ENCODE measurements around the gene TRAPPC4. TPM values are rescaled to one million over a fixed set of nuclear protein-coding genes. Genes with fewer than 3 reads are reported as not detected.
A peak's percentile ranks its signal among the peaks of the same experiment; 100 is the strongest.

The TRAPPC4 gene
- total RNA-seq, 2 donors from 2014 or later: 60.0 to 66.8 TPM

- no peak overlapping the region for H3K9ac ChIP-seq (ENCODE audit: extremely low read depth, low read length, poor library complexity, severe bottlenecking)
- Mint-ChIP-seq H3K4me3 (peak overlapping the region; percentile 90), H3K9me3 (peaks cover 4% of the 10 kb centered on the region), H3K4me1 (peaks cover 16% of the 10 kb centered on the region), H3K36me3 (ENCODE audit: low read depth) (peaks cover 67% of the 10 kb centered on the region), H3K27ac (peak overlapping the region; percentile 26), H3K27me3 (ENCODE audit: insufficient read depth) (no peaks in the 10 kb centered on the region)
- H3K9me3 ChIP-seq (ENCODE audit: control insufficient read depth, low read length): no peaks in the 10 kb centered on the region
- DNase-seq: no peak
- WGBS, 2 experiments (ENCODE audit: insufficient coverage in 1 of 2, insufficient read length in 1 of 2): 92 to 94% methylated on average over 10 of the region's 10 CpGs
- H3K27ac ChIP-seq (ENCODE audit: low read depth, low read length): no peak overlapping the region
- TF ChIP-seq, protein P1, sequence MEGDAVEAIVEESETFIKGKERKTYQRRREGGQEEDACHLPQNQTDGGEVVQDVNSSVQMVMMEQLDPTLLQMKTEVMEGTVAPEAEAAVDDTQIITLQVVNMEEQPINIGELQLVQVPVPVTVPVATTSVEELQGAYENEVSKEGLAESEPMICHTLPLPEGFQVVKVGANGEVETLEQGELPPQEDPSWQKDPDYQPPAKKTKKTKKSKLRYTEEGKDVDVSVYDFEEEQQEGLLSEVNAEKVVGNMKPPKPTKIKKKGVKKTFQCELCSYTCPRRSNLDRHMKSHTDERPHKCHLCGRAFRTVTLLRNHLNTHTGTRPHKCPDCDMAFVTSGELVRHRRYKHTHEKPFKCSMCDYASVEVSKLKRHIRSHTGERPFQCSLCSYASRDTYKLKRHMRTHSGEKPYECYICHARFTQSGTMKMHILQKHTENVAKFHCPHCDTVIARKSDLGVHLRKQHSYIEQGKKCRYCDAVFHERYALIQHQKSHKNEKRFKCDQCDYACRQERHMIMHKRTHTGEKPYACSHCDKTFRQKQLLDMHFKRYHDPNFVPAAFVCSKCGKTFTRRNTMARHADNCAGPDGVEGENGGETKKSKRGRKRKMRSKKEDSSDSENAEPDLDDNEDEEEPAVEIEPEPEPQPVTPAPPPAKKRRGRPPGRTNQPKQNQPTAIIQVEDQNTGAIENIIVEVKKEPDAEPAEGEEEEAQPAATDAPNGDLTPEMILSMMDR (conservative IDR thresholded peaks at IDR 0.05): no peak
- no peaks in the 10 kb centered on the region for H3K4me1 ChIP-seq (ENCODE audit: control insufficient read depth, insufficient read depth, low read length)
- H3K27me3 ChIP-seq (ENCODE audit: control insufficient read depth, insufficient read depth, low read length, poor library complexity, severe bottlenecking): no peaks in the 10 kb centered on the region
- peaks cover 63% of the 10 kb centered on the region for H3K36me3 ChIP-seq (ENCODE audit: control insufficient read depth, insufficient read depth, low read length)
- H3K4me3 ChIP-seq (ENCODE audit: low read length): no peak overlapping the region
Measured at GRCh38 chr11:119054418-119054817, 35.9 kb downstream of the TRAPPC4 start.

DNA sequence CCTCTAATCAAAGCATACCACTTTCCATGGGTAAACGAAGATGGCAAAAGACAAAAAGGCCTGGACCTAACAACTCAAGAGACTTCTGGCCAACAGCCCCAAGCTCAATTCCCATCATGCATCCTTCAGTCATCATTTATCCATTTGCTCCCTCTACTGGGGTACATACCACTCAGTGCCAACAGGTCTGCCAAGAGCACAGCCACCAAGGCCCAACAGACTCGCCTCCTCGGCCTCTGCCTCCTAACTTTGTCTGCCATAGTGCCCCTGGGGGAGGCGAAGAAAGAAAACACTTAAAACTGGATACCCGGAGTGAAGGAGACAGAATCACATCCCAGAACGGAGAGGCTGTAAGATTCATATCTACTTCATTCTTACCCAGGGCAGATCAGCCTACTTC, 37.3 kb downstream of the TRAPPC4 start:
- Histone ChIP-seq H3K27ac (ENCODE audit: low read depth, low read length) (peak overlapping the region; percentile 88), H3K27me3 (ENCODE audit: control insufficient read depth, insufficient read depth, low read length, poor library complexity, severe bottlenecking) (no peaks in the 10 kb centered on the region), H3K9me3 (ENCODE audit: control insufficient read depth, low read length) (no peaks in the 10 kb centered on the region), H3K36me3 (ENCODE audit: control insufficient read depth, insufficient read depth, low read length) (peaks cover 48% of the 10 kb centered on the region), H3K4me3 (ENCODE audit: low read length) (peak overlapping the region; percentile 93), H3K9ac (ENCODE audit: extremely low read depth, low read length, poor library complexity, severe bottlenecking) (peak overlapping the region; percentile 81), H3K4me1 (ENCODE audit: control insufficient read depth, insufficient read depth, low read length) (no peaks in the 10 kb centered on the region)
- Mint-ChIP-seq H3K27me3 (ENCODE audit: insufficient read depth) (no peaks in the 10 kb centered on the region), H3K27ac (peak overlapping the region; percentile 82), H3K36me3 (ENCODE audit: low read depth) (peaks cover 55% of the 10 kb centered on the region), H3K9me3 (peaks cover 6% of the 10 kb centered on the region), H3K4me3 (peak overlapping the region; percentile 90), H3K4me1 (peaks cover 16% of the 10 kb centered on the region)
- WGBS, 2 experiments (ENCODE audit: insufficient coverage in 1 of 2, insufficient read length in 1 of 2): 60 to 62% methylated on average over 1 to 6 of the region's 6 CpGs
- DNase-seq: peak; percentile 53
- TF ChIP-seq, protein P1 (conservative IDR thresholded peaks at IDR 0.05): peak; percentile 42

DNA sequence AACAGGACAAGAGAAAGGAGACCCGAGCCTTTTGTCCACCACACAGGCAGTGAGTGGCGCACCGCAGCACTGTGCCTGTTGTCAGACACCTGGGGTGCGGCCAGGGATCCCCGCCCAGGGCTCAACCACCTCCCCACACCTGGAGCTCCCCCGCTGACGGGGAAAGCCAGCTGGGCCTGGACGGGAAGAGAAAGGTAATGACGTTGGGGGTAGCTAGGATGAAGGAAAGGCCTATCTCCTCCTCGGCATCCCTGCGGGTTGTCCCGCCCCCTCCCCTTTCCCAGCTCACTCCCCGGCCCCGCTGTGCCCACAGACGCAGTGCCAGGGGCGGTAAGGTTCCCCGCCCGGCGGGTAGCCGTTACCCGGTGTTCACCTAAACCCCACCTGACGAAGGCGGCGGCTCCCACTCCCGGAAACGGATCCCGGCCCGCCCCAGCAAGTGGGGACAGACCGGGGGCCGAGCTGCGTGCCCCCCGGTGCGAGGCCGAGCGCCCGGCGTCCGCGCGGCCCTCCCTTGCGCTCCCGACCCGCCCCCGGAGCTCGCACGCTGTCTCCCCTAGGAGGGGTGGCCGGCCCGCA, 37.9 kb downstream of the TRAPPC4 start:
- H3K27me3 ChIP-seq (ENCODE audit: control insufficient read depth, insufficient read depth, low read length, poor library complexity, severe bottlenecking): no peaks in the 10 kb centered on the region
- DNase-seq: peak; percentile 84
- 0% methylated on average over 14 to 48 of the region's 48 CpGs for WGBS, 2 experiments (ENCODE audit: insufficient coverage in 1 of 2, insufficient read length in 1 of 2)
- Mint-ChIP-seq H3K9me3 (peaks cover 6% of the 10 kb centered on the region), H3K36me3 (ENCODE audit: low read depth) (peaks cover 49% of the 10 kb centered on the region), H3K27ac (peak overlapping the region; percentile 97), H3K4me3 (peak overlapping the region; percentile 90), H3K4me1 (peaks cover 16% of the 10 kb centered on the region), H3K27me3 (ENCODE audit: insufficient read depth) (no peaks in the 10 kb centered on the region)
- TF ChIP-seq, protein P1 (conservative IDR thresholded peaks at IDR 0.05): peak; percentile 21
- H3K9me3 ChIP-seq (ENCODE audit: control insufficient read depth, low read length): no peaks in the 10 kb centered on the region
- H3K9ac ChIP-seq (ENCODE audit: extremely low read depth, low read length, poor library complexity, severe bottlenecking): peak overlapping the region; percentile 81
- peak overlapping the region; percentile 88 for H3K27ac ChIP-seq (ENCODE audit: low read depth, low read length)
- H3K4me3 ChIP-seq (ENCODE audit: low read length): peak overlapping the region; percentile 93
- H3K4me1 ChIP-seq (ENCODE audit: control insufficient read depth, insufficient read depth, low read length): no peaks in the 10 kb centered on the region
- H3K36me3 ChIP-seq (ENCODE audit: control insufficient read depth, insufficient read depth, low read length): peaks cover 42% of the 10 kb centered on the region
